Neuron (in vitro differentiated cells): ENCODE measurements around the gene B4GALT2.

Source experiments
- H2AFZ ChIP-seq: one replicate; pipeline ENCODE4 v1.6.1; 2013; ENCODE audit warnings: low read depth, mild to moderate bottlenecking, inconsistent platforms, low read length, moderate library complexity
- H3K27me3 ChIP-seq: one replicate; pipeline ENCODE4 v1.6.1; 2013; ENCODE audit warnings: low read length; ENCODE audit not compliant: insufficient read depth
- H3K36me3 ChIP-seq: one replicate; pipeline ENCODE4 v1.6.1; 2013; ENCODE audit warnings: low read length; ENCODE audit not compliant: insufficient read depth
- H3K4me1 ChIP-seq: one replicate; pipeline ENCODE4 v1.6.1; 2013; ENCODE audit warnings: low read length; ENCODE audit not compliant: insufficient read depth
- H3K4me3 ChIP-seq: 2 replicates; pipeline ENCODE4 v1.5.1; 2013; ENCODE audit warnings: mild to moderate bottlenecking, low read length, moderate library complexity
- H3K9me3 ChIP-seq: one replicate; pipeline ENCODE4 v1.6.1; 2013; ENCODE audit warnings: low read length

The B4GALT2 gene

DNA sequence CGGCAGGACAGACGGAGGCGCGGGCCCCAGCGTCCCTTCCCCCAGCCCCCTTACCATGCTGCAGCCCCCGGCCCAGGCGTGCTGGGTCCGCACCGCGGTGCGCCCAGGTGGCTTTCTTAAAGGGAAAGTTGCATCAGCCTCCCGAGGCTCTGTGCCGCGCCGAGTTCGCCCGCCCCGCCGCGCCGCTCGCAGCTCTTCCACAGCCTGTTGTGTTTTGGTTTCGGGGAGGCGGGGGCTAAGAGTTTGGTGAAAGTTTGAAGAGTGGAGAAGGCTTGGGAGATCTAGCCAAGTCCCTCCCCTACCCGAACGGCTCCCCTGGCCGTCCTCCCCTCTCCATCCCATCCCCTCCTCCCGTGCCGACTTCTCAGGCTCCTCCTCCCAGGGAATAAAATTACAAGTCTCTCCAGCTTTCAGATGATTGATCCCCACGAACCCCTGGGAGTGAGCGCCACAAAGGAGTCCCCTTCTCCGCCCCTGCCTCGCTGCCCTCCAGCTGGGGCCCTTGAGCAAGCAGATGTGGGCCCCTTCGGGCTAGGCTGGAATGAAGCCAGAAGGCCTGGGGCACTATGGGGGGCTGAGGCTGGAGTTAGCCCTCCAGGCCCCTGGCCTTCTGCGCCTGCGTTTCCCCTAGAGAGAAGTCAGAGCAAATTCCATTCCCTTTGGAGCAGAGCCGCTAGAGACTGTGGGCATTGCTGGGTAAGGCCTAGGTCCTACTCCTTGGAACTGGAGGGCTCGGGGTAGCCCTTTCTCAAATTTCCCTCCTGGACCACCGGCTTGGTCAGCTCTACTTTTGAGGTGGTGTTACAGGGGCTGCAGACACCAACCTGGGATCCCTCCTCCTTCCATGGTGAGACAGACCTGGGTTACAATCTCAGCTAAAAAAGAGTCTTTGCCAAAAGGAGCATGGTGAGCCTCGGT is 52.5 kb downstream of the B4GALT2 start, which contains the start of gene SLC6A9:
Gene SLC6A9, minus strand, starts transcription at position 211 of the 918 bp plus-strand sequence. CDS start 7,185 bp downstream, outside the sequence.
- Histone ChIP-seq H3K36me3 (no peaks in the 10 kb centered on the region), H3K4me1 (peaks cover 27% of the 10 kb centered on the region), H2AFZ (peak within 1 kb of the TSS; percentile 55), H3K9me3 (no peaks in the 10 kb centered on the region), H3K4me3 (peak within 1 kb of the TSS; percentile 71), H3K27me3 (peaks cover 2% of the 10 kb centered on the region)

DNA sequence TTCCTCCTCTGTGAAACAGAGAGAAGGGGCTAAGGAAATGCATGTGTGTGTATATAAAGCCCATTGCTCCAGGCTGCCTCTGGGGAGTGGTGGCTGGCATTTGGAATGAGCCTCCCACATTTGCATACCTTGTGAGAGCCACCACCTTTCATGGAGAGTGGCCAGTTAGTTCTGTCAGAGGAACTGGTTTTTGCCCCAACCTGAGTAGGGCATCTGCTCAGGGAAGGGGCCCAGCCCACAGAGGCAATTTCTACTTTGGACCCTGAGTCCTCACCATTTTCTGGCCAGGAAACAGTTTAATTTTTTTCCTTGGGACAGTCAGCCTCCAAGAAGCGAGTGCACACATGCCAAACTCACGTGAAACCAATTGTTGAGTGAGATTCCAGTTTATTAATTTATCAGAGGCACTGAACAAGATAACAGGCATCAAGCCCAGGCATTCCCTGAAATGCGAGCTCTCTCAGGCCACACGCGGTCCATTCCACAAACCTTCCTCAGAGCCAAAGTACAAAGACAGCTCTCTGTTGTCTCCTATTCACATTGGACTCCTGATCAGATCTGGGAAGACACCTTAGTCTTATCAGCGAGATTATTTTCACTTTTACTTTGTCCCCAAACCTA is 53.3 kb downstream of the B4GALT2 start:
- no peak overlapping the region for H3K4me3 ChIP-seq
- H3K36me3 ChIP-seq, result no peaks in the 10 kb centered on the region
- peaks cover 27% of the 10 kb centered on the region for H3K4me1 ChIP-seq
- no peak overlapping the region for H2AFZ ChIP-seq
- no peaks in the 10 kb centered on the region for H3K9me3 ChIP-seq
- peaks cover 2% of the 10 kb centered on the region for H3K27me3 ChIP-seq

DNA sequence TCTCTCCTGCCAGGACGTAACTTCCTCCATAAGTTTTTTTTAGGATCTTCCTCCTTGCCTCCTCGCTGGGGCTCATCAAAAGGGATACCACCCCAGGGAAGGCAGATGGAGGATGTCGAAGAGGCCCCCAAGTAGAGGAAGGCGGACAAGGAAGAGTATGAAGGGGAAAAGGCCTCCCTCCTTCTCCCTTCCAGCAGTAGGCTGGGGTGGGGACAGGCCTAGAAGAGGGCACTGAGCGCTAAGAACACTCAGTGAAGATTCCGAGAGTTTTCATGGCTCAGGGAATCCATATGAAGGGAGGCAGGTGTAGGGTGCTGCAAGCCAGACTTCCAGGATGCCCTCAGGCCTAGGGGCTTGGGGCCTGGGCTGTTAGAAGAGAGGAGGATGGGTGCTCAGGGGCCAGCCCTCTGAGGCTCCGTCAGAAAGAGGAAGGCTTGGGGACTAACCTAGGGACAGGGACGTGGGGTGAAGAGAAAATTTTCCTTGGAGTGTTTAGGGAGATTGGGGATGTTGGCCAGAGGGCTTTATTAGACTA is 54.1 kb downstream of the B4GALT2 start:
- Histone ChIP-seq H3K27me3 (peaks cover 2% of the 10 kb centered on the region), H3K4me3 (no peak overlapping the region), H2AFZ (no peak overlapping the region), H3K36me3 (no peaks in the 10 kb centered on the region), H3K9me3 (no peaks in the 10 kb centered on the region), H3K4me1 (peaks cover 27% of the 10 kb centered on the region)

- Histone ChIP-seq H3K9me3 (no peaks in the 10 kb centered on the region), H3K4me3 (no peak overlapping the region), H3K27me3 (peaks cover 2% of the 10 kb centered on the region), H3K4me1 (peaks cover 27% of the 10 kb centered on the region), H2AFZ (no peak overlapping the region), H3K36me3 (no peaks in the 10 kb centered on the region)
Measured at GRCh38 chr1:44033756-44034155, 54.7 kb downstream of the B4GALT2 start.

GRCh38 chr1:44034423-44034822 is 55.4 kb downstream of the B4GALT2 start:
- peaks cover 2% of the 10 kb centered on the region for H3K27me3 ChIP-seq
- no peaks in the 10 kb centered on the region for H3K36me3 ChIP-seq
- no peak overlapping the region for H3K4me3 ChIP-seq
- H3K9me3 ChIP-seq, result no peaks in the 10 kb centered on the region
- H3K4me1 ChIP-seq, result peaks cover 23% of the 10 kb centered on the region
- no peak overlapping the region for H2AFZ ChIP-seq

DNA sequence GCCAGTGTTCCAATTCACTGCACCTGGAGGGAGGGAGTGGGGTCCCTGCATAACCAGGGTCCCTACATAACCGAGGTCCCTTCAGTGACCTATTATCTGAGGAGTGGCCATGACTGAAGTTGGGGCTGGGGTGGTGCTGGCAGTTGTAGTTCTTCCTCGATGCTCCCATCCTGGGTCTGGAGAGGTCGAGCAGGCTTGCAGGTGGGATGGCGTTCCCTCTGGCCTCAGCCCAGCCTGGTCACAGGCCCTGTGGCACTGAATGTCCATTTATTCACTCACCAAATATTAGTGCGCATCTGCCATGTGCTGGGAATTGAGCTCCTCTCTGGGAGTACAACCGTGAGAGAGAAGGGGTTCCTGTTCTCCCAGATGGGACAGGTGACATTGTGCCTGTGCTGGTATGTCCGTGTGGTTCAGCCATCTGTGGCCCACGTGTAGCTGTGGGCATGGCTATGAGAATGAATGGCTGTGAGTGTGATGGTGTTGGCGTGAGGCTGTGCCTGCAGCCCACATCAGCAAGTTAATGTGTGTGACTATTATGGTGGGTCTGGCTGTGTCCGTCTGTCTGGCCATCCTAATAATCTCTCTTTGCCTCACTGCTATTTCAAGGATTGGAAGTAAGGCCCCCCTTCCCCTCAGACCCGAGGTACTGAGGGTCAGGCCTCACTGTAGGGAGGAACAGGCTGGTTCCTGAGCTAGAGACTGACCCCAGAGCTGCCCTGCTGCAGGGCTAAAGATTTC is 56.1 kb downstream of the B4GALT2 start:
- H3K4me3 ChIP-seq, result no peak overlapping the region
- H3K9me3 ChIP-seq, result no peaks in the 10 kb centered on the region
- peaks cover 2% of the 10 kb centered on the region for H3K27me3 ChIP-seq
- no peak overlapping the region for H2AFZ ChIP-seq
- peaks cover 21% of the 10 kb centered on the region for H3K4me1 ChIP-seq
- no peaks in the 10 kb centered on the region for H3K36me3 ChIP-seq

DNA sequence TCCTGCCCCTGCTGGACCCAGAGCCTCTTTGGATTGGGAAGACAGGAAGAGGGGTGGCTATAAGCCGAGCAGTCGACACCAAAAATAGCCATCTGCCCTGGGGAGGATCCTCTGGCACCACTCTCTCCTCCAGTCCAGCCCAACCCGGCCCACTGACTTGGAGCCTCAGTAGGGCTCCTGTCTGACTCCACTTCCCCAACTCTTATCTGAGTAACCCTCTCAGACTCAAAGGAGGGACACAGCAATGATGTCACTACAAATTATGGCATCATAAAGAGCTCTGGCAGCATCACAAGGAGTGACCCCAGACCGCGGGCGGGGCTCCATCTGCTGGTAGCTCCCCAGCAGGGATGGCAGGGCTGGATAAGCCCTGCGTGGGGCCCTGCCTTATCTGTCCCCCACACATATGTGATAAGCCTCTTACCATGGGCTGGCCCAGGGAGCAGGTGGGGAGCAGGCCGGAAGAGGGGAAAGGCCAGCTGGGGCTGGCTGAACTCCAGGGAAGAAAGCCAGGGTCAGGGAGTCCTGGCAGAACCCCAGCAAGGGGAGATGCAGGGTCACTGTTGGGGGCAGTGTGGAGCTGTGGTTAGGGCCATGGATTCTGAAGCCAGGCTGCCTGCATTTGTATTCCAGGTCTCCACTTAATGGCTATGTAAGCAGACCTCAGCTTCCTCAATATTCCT is 56.9 kb downstream of the B4GALT2 start:
- Histone ChIP-seq H3K36me3 (no peaks in the 10 kb centered on the region), H2AFZ (no peak overlapping the region), H3K27me3 (peaks cover 2% of the 10 kb centered on the region), H3K4me3 (no peak overlapping the region), H3K4me1 (peaks cover 19% of the 10 kb centered on the region), H3K9me3 (no peaks in the 10 kb centered on the region)

GRCh38 chr1:44036409-44037139 is 57.6 kb downstream of the B4GALT2 start:
- Histone ChIP-seq H3K4me1 (peaks cover 12% of the 10 kb centered on the region), H3K36me3 (no peaks in the 10 kb centered on the region), H3K4me3 (no peak overlapping the region), H3K27me3 (peaks cover 2% of the 10 kb centered on the region), H3K9me3 (no peaks in the 10 kb centered on the region), H2AFZ (no peak overlapping the region)

- H2AFZ ChIP-seq, result no peak overlapping the region
- H3K27me3 ChIP-seq, result peaks cover 2% of the 10 kb centered on the region
- H3K4me1 ChIP-seq, result peaks cover 6% of the 10 kb centered on the region
- H3K36me3 ChIP-seq, result no peaks in the 10 kb centered on the region
- no peaks in the 10 kb centered on the region for H3K9me3 ChIP-seq
- H3K4me3 ChIP-seq, result no peak overlapping the region
Measured at GRCh38 chr1:44037154-44037553, 58.1 kb downstream of the B4GALT2 start.

DNA sequence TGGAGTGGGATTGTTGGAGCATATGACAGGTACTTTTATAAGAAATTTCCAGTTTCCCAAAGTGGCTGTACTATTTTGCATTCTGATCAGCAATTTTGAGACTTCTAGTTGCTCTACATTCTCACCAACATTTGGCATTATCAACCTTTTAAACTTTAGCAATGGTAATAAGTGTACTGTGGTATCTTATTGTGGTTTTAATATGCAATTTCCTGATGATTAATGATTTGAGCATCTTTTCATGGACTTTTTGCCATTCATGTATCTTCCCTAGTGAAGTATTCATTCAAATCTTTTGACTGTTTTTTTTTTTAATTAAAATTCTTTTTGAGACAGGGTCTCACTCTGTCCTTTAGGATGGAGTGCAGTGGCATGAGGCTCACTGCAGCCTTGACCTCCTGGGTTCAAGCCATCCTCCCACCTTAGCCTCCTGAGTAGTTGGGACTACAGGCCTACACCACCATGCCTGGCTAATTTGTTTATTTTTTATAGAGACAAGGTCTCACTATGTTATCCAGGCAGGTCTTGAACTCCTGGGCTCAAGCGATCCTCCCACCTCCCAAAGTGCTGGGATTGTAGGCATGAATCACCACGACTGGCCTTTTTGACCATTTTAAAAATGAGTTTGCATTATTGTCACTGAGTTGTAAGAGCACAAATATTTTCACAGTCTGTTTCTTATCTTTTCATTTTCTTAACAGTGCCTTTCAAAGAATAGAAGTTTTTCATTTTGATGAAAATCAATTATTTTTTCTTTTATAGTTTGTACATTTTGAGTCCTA is 60.1 kb downstream of the B4GALT2 start:
- H3K27me3 ChIP-seq, result no peaks in the 10 kb centered on the region
- H3K4me3 ChIP-seq, result no peak overlapping the region
- H3K9me3 ChIP-seq, result no peaks in the 10 kb centered on the region
- H3K4me1 ChIP-seq, result peaks cover 5% of the 10 kb centered on the region
- H3K36me3 ChIP-seq, result no peaks in the 10 kb centered on the region
- H2AFZ ChIP-seq, result no peak overlapping the region

GRCh38 chr1:44040418-44040817 is 61.4 kb downstream of the B4GALT2 start:
- Histone ChIP-seq H3K27me3 (peaks cover 6% of the 10 kb centered on the region), H2AFZ (no peak overlapping the region), H3K9me3 (no peaks in the 10 kb centered on the region), H3K36me3 (no peaks in the 10 kb centered on the region), H3K4me1 (peaks cover 5% of the 10 kb centered on the region), H3K4me3 (no peak overlapping the region)
